MM.1S (cell line): ENCODE measurements around the gene PDE10A.

Experiments
- CTCF ChIP-seq: fragments of 300-600 bp; sonication (generic); IDR thresholded peaks from 2 replicates; pipeline ENCODE4 v1.5.1; 2016; ENCODE audit warnings: antibody characterized with exemption, low read length, mixed read lengths
- EZH2phosphoT487 ChIP-seq: fragments of 300-600 bp; sonication (generic); IDR thresholded peaks from 2 replicates; pipeline ENCODE4 v1.6.1; 2018; ENCODE audit warnings: antibody characterized with exemption, low read length

DNA sequence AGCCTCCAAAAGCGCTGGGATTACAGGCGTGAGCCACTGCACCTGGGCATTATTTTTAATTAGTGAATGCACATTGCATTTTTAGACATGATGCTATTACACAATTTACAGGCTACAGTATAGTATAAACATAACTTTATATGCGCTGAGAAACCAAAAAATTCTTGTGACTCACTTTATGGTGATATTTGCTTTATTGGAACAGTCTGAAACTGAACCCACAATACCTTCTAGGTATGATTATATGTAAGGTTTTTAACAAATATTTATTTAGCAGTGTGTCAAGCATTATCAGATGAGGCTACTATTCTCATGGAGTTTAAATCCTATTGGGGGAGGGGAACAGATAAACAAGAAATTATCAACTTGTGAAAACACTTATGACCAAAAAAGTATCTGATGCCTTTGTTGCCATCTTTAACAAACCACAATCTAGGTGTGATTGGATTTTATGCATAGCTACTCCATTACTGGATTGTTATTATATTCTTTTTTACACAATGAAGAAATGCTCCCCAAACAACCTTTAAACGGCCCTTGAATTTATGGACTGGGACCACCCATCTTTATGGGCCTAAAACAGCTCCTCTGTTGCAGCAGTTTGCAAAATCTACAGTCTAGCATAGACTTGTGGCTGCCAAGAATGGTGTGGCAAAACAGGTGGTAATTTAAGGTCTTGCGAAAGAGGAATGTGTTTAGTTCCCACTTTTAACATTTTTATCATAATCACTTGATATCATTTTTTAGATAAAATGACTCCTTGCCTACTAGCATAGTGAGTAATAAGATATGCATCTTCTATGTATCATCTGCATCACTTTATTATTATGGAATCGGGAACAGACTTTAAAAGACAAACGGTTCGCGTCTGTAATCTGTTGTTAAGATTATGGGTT is 194.5 kb downstream of the PDE10A start:
- TF ChIP-seq CTCF (no peak), EZH2phosphoT487 (no peak)
